HG02970 (cell line): ENCODE data around the gene DNAJC5.
"Not testable (repeated sequence)": the region's sequence is repeated elsewhere in the genome, so short reads cannot be mapped to it uniquely, and the experiment has no call there.

Experiments
- ATAC-seq: cut with Tn5 transposase; IDR thresholded peaks from one replicate; pipeline ENCODE4 v1.9.1; 2021; ENCODE audit warnings: mild to moderate bottlenecking, moderate library complexity, moderate number of reproducible peaks; ENCODE audit not compliant: unreplicated experiment, low FRiP score

The DNAJC5 gene

DNA sequence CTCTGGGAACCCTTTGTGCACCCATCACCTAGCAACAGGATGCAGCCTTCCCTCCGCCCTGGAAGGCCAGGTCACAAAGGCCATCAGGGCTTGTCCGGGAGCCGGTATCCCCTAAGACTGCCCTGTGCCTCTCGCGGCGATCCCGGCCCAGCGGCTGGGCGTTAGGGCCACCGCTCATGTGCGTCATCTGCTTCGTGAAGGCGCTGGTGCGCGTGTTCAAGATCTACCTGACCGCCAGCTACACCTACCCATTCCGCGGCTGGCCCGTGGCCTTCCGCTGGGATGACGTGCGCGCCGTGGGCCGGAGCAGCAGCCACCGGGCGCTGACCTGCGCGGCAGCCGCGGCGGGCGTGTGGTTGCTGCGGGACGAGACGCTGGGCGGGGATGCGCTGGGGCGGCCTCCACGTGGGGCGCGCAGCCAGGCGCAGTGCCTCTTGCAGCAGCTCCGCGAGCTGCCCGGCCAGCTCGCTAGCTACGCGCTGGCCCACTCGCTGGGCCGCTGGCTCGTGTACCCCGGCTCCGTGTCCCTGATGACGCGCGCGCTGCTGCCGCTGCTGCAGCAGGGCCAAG is 33.5 kb upstream of the DNAJC5 start, which contains the start of gene ABHD16B:
TSS of gene ABHD16B (plus strand) at position 134 of the 570 bp plus-strand sequence. CDS start at position 177, 43 bp downstream.
- ATAC-seq: no peak

DNA sequence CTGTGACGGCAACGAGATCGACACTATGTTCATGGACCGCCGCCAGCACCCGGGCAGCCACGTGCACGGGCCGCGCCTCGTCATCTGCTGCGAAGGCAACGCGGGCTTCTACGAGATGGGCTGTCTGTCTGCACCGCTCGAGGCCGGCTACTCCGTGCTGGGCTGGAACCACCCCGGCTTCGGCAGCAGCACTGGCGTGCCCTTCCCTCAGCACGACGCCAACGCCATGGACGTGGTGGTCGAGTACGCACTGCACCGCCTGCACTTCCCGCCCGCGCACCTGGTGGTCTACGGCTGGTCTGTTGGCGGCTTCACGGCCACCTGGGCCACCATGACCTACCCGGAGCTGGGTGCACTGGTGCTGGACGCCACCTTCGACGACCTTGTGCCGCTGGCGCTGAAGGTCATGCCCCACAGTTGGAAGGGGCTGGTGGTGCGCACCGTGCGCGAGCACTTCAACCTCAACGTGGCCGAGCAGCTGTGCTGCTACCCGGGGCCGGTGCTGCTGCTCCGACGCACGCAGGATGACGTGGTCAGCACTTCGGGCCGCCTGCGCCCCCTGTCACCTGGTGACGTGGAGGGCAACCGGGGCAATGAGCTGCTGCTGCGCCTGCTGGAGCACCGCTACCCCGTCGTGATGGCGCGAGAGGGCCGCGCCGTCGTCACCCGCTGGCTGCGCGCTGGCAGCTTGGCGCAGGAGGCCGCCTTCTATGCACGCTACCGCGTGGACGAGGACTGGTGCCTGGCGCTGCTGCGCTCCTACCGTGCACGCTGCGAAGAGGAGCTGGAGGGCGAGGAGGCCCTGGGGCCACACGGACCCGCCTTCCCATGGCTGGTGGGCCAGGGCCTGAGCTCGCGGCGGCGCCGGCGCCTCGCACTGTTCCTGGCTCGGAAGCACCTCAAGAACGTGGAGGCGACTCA is 32.7 kb upstream of the DNAJC5 start:
- no peak for ATAC-seq

DNA sequence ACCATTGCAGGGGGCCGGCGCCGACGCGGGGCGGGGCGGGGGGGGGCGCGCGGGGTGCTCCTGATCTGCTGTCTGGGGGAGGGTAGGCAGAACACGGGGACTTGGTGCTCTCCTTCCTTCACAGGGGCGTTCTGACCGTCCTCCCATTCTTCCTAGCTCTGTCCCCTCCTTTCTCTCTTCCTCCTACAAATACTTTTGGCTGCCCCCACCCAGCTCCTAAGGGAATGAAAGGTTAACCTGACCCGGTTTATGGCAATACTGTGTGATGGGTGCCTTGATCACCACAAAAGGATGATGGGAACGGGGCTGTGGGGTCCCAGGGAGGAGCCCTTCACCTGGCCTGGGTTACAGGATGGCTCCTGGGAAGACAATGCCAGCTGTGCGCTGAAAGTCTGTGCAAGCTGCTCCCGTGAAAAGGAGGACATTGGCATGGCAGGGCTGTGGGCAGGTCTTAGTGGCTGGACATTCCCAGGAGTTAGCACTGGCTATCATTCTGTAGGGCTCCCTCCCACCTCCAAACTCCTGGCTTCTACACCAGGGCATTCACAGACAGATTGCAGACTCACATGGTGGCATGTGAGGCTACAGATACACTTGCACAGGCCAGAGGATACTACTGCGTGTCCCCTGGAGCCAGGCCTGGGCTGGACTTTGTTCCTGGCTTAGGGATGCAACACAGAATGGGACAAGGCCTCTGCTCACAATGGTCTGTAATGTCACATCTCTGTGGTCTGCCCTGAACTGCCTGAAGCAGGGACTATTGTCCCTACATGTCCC is 31.7 kb upstream of the DNAJC5 start:
- no peak for ATAC-seq

DNA sequence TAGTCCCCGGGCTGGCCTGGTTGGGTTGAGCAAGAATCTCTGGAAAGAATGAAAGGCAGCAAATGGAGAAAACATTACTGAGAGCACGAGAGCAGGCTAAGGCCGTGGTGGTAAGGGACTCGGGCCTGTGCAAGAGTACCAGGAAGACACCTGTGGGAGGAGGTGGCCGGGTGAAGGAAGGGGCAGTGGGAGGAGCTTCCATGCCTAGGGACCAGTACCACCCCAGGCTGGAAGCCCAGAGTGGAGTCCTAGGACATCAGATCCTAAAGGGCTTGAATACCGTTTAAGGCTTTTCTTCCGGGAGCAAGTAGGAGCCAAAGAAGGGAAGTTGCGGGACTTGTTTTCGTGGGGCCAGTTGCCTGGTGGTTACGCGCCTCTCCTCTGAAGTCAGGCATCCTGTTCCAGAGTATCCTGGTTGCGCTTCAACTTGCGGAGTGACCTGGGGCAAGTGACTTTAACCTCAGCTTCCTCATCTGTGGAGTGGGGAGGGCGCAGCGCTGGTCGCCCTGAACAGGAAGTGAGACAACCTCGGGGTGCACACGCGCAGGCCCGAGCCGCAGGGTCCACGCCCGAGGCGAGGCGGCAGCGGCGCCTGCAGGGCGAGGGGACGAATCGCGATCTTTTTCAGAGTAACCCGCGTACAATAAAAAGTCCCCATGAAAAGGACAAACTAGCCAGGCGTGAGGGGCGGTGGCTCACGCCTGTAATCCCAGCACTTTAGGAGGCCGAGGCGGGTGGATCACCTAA is 31.0 kb upstream of the DNAJC5 start:
- ATAC-seq: peak; percentile 53

DNA sequence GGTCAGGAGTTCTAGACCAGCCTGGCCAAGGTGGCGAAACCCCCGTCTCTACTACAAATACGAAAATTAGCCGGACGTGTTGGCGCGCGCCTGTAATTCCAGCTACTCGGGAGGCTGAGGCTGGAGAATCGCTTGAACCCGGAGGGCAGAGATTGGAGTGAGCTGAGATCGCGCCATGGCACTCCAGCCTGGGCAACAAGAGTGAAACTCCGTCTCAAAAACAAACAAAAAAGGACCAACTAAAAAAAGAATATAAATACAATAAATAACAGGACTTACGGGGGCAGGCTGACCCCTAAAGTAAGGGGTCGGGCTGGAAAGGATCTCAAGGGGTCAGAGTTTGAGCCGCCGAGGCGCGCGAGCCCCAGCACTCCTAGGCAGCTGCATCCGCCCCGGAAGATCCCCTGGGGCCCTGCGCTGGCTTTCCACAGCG is 30.4 kb upstream of the DNAJC5 start:
- ATAC-seq: no peak

DNA sequence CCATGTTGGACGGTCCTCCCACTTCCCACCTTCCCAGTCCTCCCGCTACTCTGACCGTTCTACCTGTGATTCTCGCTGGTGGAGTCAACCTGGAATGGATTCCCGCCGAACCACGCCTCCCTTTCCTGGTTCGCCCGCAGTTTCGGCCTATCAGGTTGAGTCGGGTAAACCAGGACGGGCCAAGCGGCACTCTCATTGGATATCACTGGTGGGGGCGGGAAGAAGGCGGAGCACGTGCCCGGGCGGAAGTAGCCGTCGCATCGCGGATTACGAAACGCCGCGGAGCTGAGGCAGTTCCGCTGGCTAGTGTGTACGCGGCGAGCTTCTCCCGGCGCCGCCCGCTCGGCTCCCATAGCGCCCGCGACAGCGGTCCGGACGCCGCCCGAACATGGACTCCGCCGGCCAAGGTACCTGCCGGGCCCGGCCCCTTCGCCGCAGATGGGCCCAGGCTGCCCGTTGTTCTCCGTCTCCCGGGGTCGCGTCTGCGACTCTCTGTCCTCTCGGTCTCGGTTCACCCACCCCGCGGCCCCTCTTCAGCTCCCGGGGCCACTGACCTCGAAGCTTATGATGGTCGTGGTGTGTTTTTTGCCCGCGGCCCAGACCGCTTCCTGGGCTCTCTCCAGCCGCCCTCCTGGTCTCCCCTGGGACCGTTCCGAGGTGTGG is 29.8 kb upstream of the DNAJC5 start, which contains the start of gene TPD52L2:
TSS of gene TPD52L2 (plus strand) at position 293 of the 663 bp plus-strand sequence. CDS start at position 389, 96 bp downstream.
- ATAC-seq: peak; percentile 64

DNA sequence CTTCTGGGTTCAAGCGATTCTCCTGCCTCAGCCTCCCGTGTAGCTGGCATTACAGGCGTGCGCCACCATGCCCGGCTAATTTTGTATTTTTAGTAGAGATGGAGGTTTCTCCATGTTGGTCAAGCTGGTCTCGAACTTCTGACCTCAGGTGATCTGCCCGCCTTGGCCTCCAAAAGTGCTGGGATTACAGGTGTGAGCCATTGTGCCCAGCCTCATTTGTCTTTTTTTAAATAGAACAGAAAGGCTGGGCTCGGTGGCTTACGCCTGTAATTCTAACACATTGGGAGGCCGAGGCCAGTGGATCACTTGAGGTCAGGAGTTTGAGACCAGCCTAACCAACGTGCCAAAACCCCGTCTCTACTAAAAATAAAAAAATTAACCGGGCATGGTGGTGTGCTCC is 27.9 kb upstream of the DNAJC5 start:
- ATAC-seq: not testable (repeated sequence)

DNA sequence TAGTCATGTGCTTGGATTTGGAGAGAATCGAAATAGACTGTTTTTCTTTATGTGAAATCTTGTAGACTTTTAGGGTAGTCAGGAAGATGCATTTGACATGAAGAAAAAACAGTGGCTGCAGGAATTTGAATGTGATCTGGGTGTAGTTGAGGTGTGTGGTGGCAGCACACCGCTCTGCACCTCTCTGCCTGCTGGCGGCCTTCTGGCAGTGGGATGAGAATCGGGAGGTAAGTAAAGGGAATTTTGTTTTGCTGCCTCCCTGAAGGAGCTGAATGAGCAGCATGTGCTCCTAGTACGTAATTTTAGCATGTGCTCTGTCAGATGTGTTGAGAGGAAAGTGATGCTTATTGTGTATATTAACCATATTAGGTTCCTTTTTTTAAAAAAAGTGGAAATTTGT is 26.7 kb upstream of the DNAJC5 start:
- no peak for ATAC-seq

DNA sequence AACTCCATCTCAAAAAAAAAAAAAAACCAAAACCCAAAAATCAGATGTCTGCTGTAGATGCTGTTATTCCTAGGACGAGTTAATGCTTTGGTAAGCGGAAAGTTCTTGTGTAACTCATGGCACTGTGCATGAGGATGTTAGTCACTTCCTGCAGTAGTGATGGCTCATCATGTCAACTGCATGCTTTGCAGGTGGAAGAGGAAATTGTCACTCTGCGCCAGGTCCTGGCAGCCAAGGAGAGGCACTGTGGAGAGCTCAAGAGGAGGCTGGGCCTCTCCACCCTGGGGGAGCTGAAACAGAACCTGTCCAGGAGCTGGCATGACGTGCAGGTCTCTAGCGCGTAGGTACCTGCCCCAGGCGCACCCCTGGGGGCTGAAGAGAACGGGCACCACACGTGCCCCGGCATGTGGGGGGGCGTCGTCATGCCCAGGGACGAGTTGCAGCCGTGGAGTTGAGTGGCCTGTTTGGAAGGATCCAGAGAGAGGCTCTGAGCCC is 21.4 kb upstream of the DNAJC5 start:
- ATAC-seq: no peak

DNA sequence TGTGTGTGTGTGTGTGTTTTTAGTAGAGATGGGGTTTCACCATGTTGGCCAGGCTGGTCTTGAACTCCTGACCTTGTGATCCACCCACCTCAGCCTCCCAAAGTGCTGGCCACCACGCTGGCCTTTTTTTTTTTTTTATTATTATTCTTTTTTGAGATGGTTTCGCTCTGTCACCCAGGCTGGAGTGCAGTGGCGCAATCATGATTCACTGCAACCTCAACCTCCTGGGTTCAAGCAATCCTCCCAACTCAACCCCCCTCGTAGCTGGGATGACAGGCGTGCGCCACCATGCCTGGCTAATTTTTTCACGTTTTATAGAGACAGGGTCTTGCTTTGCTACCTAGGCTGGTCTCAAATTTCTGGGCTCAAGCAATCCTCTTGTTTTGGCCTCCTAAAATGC is 20.7 kb upstream of the DNAJC5 start:
- ATAC-seq: not testable (repeated sequence)

DNA sequence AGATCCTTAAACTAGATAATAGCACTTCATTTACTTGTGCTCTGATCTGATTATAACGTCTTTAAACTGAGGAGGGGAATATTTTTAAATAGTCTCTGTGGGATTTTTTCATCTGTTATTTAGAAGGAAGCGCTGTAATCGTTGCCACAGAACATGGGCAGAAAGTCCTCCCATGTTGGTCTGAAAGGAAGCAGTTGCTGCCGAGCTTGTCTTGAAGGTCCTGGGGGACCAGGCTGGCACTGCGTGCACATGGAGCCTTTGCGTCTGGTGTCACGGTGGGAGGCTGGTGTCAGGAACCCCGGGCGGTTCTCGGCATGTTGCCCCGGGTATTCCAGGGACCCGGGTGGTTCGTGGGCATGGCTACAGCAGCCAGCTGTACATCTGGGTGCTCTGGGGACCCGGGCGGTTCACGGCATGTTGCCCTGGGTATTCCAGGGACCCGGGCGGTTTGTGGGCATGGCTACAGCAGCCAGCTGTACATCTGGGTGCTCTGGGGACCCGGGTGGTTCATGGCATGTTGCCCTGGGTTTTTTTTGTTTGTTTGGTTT is 18.4 kb upstream of the DNAJC5 start:
- no peak for ATAC-seq

DNA sequence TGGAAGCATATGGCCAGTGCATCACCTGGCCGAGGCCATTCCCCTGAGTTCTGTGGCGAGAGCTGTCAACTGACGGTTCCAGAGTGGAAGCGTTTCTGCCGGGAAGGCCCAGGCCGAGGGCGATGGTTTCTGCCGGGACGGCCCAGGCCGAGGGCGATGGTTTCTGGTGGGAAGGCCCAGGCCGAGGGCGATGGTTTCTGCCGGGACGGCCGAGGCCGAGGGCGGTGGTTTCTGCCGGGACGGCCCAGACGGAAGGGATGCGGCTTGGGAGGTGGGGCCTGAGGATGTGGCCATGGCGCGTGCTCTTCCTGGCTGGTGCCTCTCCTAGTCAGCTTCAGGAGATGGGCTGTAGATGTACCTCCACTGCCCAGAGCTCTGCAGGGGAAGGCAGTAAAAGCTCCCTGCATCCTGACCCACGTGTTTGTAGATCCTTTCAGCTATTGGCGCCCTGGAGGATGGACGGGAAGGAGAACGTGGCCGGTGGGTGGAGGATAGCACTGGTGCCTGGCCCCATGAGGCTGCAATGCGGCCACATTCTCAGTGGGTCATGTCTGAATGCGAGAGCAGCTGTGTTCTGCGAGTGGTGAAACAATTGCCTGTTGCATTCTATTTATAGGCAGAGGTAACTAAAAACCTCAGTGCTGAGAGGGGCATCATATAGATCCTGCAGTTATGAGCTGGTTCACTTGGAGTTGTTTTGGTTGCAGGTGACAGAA is 17.0 kb upstream of the DNAJC5 start:
- no peak for ATAC-seq

DNA sequence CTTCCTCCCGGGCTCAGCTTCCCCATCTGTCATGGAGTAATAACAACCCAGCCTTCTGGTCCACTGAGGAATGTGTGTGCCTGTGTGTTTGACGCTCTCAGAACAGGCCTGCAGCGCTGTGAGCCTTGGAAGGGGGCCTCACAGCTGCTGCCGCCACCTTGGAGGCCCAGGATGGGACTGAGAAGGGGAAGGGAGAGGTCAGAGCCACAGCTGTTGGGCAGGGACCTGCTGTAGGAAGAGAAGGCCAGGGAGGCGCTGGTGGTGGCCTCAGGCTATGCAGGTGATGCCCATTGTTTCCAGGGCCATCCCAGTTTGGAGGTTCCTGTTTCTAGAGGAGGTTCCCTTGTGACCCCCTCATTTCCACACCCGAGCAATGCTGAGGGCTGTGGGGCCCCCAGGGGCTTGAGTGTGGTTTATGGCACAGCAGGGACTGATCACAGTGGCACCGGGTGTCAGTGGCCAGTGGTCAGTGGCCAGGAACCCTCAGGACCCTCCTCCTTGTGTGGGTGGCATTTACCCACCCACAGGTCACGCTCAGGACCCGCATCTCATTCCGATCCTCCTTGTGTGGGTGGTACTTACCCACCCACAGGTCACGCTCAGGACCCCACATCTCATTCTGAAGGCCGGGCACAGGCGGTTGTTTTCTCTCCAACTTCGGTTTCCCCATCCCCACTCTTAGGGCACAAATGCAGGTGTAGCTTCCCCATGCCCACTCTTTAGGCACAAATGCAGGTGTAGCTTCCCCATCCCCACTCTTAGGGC is 15.8 kb upstream of the DNAJC5 start:
- no peak for ATAC-seq

DNA sequence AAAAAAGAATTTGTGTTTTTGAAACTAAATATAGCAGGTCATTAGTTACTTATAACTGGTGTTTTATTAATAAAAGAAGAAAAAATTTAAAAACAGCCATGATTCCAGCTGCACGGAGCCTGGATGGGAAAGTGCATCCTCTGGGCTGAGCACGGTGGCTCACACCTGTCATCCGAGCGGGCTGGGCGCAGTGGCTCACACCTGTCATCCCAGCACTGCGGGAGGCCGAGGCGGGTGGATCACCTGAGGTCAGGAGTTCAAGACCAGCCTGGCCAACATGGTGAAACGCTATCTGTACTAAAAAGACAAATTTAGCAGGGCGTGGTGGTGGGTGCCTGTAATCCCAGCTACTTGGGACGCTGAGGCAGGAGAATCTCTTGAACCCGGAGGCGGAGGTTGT is 14.0 kb upstream of the DNAJC5 start:
- not testable (repeated sequence) for ATAC-seq

DNA sequence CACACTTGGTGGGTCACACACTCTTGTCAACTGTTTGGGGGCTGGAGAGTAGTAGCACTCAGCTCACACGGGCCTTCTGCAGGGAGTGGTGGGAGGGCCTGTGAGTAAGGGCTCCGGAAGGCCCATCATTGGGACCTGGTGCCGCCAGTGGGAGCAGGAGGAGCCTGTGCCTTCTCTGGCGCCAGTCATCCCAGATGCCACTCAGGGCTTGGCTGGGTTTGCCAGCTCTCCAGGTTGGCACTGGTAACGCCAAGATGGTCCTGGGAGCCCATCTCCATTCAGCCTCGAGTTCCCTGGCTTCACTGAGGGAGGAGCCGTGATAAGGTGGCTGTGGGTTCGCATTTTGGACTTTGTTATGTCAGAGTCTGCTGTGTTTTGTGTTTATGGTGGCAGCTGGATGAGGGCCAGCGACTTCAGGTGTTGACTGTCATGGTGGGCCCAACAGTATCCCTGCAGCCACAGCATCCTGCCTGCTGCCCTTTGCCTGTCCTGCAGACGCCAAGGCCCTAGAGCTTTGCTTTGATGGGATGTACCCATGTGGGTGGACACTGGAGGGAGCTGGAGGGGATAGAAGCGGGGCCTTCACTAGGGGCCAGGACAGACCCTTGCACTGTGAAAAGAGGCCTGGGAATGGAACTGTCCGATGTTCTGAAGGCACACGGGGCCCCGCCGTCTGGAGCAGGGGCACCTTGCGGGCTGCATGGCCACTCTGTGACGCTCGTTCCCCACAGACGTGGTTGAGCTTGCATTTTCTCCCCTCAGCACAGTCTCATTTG is 13.3 kb upstream of the DNAJC5 start:
- ATAC-seq: no peak

DNA sequence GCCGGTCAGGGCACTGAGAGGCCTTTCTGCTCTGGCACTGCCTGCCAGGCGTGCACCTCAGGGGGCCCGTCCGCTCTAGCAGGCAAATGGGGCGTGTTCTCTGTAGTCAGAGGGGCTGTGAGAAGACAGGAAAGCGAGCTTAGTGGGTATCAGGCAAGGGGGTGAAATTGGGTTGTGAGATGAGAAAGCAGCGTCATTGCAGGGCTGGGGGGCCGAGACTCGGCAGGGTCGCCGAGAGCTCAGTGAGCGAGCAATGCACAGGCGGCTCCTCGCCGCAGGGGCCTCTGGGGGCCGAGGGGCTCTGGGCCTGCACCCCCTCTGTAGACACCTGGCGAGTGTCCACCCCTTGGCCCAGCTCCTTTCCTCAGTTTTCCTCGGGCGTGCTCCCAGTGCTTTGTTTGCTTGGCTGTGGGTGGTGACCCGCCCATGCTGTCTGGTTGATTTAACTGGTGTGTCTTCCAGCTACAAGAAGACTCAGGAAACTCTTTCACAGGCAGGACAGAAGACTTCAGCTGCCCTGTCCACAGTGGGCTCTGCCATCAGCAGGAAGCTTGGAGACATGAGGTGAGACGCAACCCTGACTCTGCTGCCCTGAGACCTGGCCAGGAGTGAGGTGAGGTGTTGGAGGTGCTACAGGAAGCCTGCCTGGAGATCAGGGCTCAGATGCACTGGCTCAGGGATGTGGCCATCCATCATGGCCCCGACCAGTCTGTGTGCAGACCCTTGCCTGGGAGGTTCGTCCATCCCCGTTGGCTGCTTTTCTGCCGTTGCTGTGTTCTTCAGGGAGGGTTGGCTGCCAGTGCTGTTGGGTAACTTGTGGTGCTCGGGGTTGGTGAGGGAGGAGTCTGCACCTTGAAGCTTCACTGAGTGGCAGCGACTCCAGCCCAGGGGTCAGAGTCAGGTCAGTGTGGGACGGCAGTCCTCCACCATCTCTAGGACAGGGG is 12.4 kb upstream of the DNAJC5 start:
- ATAC-seq: no peak
